HepG2 (cell line): ENCODE measurements around the gene POU2F2. TPM values are rescaled to one million over a fixed set of nuclear protein-coding genes. Genes with fewer than 3 reads are reported as not detected.

Source experiments
- BRCA1 ChIP-seq: sonication (generic); formaldehyde crosslinking; IDR thresholded peaks from 2 replicates; pipeline ENCODE4 v1.4.0; 2020; ENCODE audit warnings: missing genetic modification reagents
- CCAR2 ChIP-seq: fragments of 200-400 bp; formaldehyde crosslinking; optimal IDR thresholded peaks from 2 replicates; pipeline ENCODE3; 2018; ENCODE audit warnings: low read depth, mild to moderate bottlenecking, low read length, moderate library complexity
- CREB1 ChIP-seq, 2 experiments: fragments of 450-650 bp in 1 of 2; IDR thresholded peaks; 2 replicates each; pipeline ENCODE4 v1.6.1; 2016 to 2017; ENCODE audit warnings: control low read depth in 1 of 2, mild to moderate bottlenecking in 1 of 2, missing compliant biosample characterization in 1 of 2, missing genetic modification characterization in 1 of 2
- DNMT1 ChIP-seq: sonication (generic); formaldehyde crosslinking; IDR thresholded peaks from 2 replicates; pipeline ENCODE4 v1.5.1; 2020; ENCODE audit warnings: mild to moderate bottlenecking, missing genetic modification reagents
- GATAD1 ChIP-seq: IDR thresholded peaks from 2 replicates; pipeline ENCODE4 v1.6.1; 2016; ENCODE audit warnings: missing genetic modification reagents, missing compliant biosample characterization
- GATAD2A ChIP-seq: IDR thresholded peaks from 2 replicates; pipeline ENCODE4 v1.6.1; 2016
- IKZF4 ChIP-seq: sonication (generic); formaldehyde crosslinking; IDR thresholded peaks from 2 replicates; pipeline ENCODE4 v1.5.1; 2020; ENCODE audit warnings: borderline replicate concordance, mild to moderate bottlenecking, low read depth, missing genetic modification reagents; ENCODE audit errors: not compliant biosample characterization
- LCORL ChIP-seq, 2 experiments: fragments of 450-650 bp in 1 of 2; sonication (generic) in 1 of 2; formaldehyde crosslinking in 1 of 2; IDR thresholded peaks; 2 replicates each; pipeline versions ENCODE4 v1.5.0 to v1.6.1; 2017 to 2020; ENCODE audit warnings: antibody characterized with exemption in 1 of 2, missing genetic modification reagents in 1 of 2
- POLR2A ChIP-seq, 2 experiments: IDR thresholded peaks; 2 replicates each; pipeline ENCODE4 v1.6.1; 2011; ENCODE audit warnings: low read depth in 2 of 2, low read length in 2 of 2, mild to moderate bottlenecking in 1 of 2, moderate library complexity in 1 of 2; ENCODE audit not compliant: insufficient read depth in 1 of 2
- RAD21 ChIP-seq: fragments of 450-650 bp; formaldehyde crosslinking; IDR thresholded peaks from 2 replicates; pipeline ENCODE4 v1.5.0; 2020; ENCODE audit warnings: mild to moderate bottlenecking
- THAP11 ChIP-seq: IDR thresholded peaks from 2 replicates; pipeline ENCODE4 v1.6.1; 2016; ENCODE audit warnings: missing biosample characterization, missing genetic modification reagents
- ZFP36L2 ChIP-seq: sonication (generic); formaldehyde crosslinking; IDR thresholded peaks from 2 replicates; pipeline ENCODE4 v1.4.0; 2020; ENCODE audit warnings: missing genetic modification reagents
- ZFP37 ChIP-seq: sonication (generic); formaldehyde crosslinking; IDR thresholded peaks from 2 replicates; pipeline ENCODE4 v1.4.0; 2020; ENCODE audit warnings: missing genetic modification reagents, borderline replicate concordance
- ZFYVE20 ChIP-seq: sonication (generic); formaldehyde crosslinking; IDR thresholded peaks from 2 replicates; pipeline ENCODE4 v1.8.0; 2023; ENCODE audit warnings: low read depth, mild to moderate bottlenecking, moderate library complexity, missing genetic modification reagents, borderline replicate concordance
- ZNF337 ChIP-seq: sonication (generic); formaldehyde crosslinking; IDR thresholded peaks from 2 replicates; pipeline ENCODE4 v1.5.1; 2020; ENCODE audit warnings: missing genetic modification reagents, low read depth, mild to moderate bottlenecking, borderline replicate concordance
- ZNF570 ChIP-seq: sonication (generic); formaldehyde crosslinking; IDR thresholded peaks from 2 replicates; pipeline ENCODE4 v1.4.0; 2020; ENCODE audit warnings: mild to moderate bottlenecking, missing genetic modification reagents, borderline replicate concordance
- polyA plus RNA-seq, 8 experiments: library from polyadenylated mRNA; depleted of rRNA in 3 of 8; stranded (reverse) in 7 of 8; unstranded in 1 of 8; fragments of >200 nt; fragmentation: Illumina TruSeq in 4 of 8; extraction: Trizol in 4 of 8; gene quantifications; 2 replicates each; pipeline versions ENCODE4 v1.2.1 to v1.2.3, GENCODE V29; 2011 to 2016; ENCODE audit warnings: low read depth in 4 of 8, missing spikeins in 1 of 8, mixed read lengths in 1 of 8; ENCODE audit not compliant: insufficient read depth in 1 of 8
- total RNA-seq, 5 experiments: library from RNA; depleted of rRNA; stranded (reverse); fragments of >200 nt; fragmentation: Illumina TruSeq; extraction: Trizol; gene quantifications; 2 replicates each; pipeline ENCODE4 v1.2.3, GENCODE V29; 2016; ENCODE audit warnings: low read depth in 1 of 5
- TF ChIP-seq, protein P1 (sequence below): sonication (generic); formaldehyde crosslinking; IDR thresholded peaks from 2 replicates; pipeline ENCODE4 v1.8.0; 2022; ENCODE audit warnings: missing genetic modification reagents, low read depth, mild to moderate bottlenecking, borderline replicate concordance
- TF ChIP-seq, protein P2 (sequence below): sonication (generic); formaldehyde crosslinking; IDR thresholded peaks from 2 replicates; pipeline ENCODE4 v1.4.0; 2020; ENCODE audit warnings: mild to moderate bottlenecking, low read depth, missing genetic modification reagents
- TF ChIP-seq, protein P3 (sequence below): sonication (generic); formaldehyde crosslinking; IDR thresholded peaks from 2 replicates; pipeline ENCODE4 v1.5.0; 2020; ENCODE audit warnings: missing genetic modification reagents, mild to moderate bottlenecking, borderline replicate concordance
- TF ChIP-seq, protein P4 (sequence below): sonication (generic); formaldehyde crosslinking; IDR thresholded peaks from 2 replicates; pipeline ENCODE4 v1.9.0; 2021; ENCODE audit warnings: missing genetic modification reagents, borderline replicate concordance
- TF ChIP-seq, protein P5 (sequence below): sonication (generic); formaldehyde crosslinking; IDR thresholded peaks from 2 replicates; pipeline ENCODE4 v1.4.0; 2020; ENCODE audit warnings: missing genetic modification reagents
- TF ChIP-seq, protein P6 (sequence below): sonication (generic); formaldehyde crosslinking; IDR thresholded peaks from 2 replicates; pipeline ENCODE4 v1.4.0; 2020; ENCODE audit warnings: mild to moderate bottlenecking, missing genetic modification reagents

The POU2F2 gene
- total and polyA plus RNA-seq, 2 of the 13 experiments (the other 11 are each of a cell fraction or from before 2014, with no cell fraction given) = 0.09 to 0.17 TPM

DNA sequence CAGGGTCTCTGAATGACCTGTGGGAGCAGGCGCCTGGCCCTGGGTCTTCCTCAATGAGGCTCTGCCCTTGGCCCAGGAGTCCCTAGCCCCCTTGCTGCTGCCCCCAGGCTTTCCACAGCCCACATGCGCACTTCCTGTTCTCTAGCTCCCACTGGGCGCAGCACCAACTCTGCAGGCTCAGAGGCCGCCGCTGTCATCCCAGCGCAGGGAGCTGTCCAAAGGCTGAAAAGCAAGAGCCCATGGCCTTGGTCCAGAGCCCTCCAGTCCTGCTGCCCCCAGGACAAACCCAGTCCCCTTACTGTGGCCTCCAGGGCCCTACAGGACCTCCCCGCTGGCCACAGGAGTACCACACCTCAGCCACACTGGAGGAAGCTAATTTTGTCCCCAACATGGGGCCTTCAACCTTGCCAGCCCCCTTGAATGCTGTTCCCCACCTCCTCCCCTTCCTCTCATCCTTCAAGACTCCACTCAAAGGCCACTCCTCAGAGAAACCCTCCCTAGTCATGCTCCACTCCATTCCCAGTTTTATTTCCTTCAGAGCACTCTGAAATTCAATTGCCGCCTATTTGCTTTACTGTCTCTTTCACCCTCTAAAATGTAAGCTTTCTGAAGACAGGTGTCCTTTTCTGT lies 8.0 kb upstream of the POU2F2 start (continued):
- TF ChIP-seq THAP11 (CRISPR knock-in tag) (0 out of 2 replicates have a peak, but pooled peaks have one; percentile 42), ZNF337 (CRISPR knock-in tag) (no peak), POLR2A (IDR thresholded peaks at IDR 0.05; ENCODE audit: insufficient read depth in 1 of 2, low read depth in 2 of 2, low read length in 2 of 2) (no peak), LCORL (IDR thresholded peaks at IDR 0.05) (no peak), LCORL (CRISPR knock-in tag; IDR thresholded peaks at IDR 0.05) (no peak), GATAD2A (no peak), GATAD1 (CRISPR knock-in tag) (0 out of 2 replicates have a peak, but pooled peaks have one; percentile 47), ZNF570 (no peak), CCAR2 (no peak), ZFP36L2 (CRISPR knock-in tag) (peak; percentile 83; the same call in 1 of the 2 replicates), IKZF4 (CRISPR knock-in tag) (peak; percentile 55), RAD21 (CRISPR knock-in tag) (0 out of 2 replicates have a peak, but pooled peaks have one; percentile 26), CREB1 (IDR thresholded peaks at IDR 0.05) (no peak), CREB1 (CRISPR knock-in tag; IDR thresholded peaks at IDR 0.05) (no peak), ZFP37 (CRISPR knock-in tag) (peak; percentile 75; the same call in 1 of the 2 replicates), DNMT1 (CRISPR knock-in tag) (no peak), BRCA1 (CRISPR knock-in tag) (no peak), ZFYVE20 (CRISPR knock-in tag) (0 out of 2 replicates have a peak, but pooled peaks have one; percentile 44)
- TF ChIP-seq, protein P1, sequence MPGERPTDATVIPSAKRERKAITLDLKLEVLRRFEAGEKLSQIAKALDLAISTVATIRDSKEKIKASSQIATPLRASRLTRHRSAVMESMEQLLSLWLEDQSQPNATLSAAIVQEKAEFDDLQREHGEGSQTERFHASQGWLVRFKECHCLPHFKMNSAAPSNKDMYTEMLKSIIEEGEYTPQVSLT (CRISPR knock-in tag) = no peak
- TF ChIP-seq, protein P2, sequence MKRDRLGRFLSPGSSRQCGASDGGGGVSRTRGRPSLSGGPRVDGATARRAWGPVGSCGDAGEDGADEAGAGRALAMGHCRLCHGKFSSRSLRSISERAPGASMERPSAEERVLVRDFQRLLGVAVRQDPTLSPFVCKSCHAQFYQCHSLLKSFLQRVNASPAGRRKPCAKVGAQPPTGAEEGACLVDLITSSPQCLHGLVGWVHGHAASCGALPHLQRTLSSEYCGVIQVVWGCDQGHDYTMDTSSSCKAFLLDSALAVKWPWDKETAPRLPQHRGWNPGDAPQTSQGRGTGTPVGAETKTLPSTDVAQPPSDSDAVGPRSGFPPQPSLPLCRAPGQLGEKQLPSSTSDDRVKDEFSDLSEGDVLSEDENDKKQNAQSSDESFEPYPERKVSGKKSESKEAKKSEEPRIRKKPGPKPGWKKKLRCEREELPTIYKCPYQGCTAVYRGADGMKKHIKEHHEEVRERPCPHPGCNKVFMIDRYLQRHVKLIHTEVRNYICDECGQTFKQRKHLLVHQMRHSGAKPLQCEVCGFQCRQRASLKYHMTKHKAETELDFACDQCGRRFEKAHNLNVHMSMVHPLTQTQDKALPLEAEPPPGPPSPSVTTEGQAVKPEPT (CRISPR knock-in tag) = no peak
- TF ChIP-seq, protein P3, sequence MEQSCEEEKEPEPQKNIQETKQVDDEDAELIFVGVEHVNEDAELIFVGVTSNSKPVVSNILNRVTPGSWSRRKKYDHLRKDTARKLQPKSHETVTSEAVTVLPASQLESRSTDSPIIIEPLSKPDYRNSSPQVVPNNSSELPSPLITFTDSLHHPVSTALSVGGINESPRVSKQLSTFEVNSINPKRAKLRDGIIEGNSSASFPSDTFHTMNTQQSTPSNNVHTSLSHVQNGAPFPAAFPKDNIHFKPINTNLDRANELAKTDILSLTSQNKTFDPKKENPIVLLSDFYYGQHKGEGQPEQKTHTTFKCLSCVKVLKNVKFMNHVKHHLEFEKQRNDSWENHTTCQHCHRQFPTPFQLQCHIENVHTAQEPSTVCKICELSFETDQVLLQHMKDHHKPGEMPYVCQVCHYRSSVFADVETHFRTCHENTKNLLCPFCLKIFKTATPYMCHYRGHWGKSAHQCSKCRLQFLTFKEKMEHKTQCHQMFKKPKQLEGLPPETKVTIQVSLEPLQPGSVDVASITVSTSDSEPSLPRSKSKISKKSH (CRISPR knock-in tag) = peak; percentile 77; the same call in 1 of the 2 replicates
- TF ChIP-seq, protein P4, sequence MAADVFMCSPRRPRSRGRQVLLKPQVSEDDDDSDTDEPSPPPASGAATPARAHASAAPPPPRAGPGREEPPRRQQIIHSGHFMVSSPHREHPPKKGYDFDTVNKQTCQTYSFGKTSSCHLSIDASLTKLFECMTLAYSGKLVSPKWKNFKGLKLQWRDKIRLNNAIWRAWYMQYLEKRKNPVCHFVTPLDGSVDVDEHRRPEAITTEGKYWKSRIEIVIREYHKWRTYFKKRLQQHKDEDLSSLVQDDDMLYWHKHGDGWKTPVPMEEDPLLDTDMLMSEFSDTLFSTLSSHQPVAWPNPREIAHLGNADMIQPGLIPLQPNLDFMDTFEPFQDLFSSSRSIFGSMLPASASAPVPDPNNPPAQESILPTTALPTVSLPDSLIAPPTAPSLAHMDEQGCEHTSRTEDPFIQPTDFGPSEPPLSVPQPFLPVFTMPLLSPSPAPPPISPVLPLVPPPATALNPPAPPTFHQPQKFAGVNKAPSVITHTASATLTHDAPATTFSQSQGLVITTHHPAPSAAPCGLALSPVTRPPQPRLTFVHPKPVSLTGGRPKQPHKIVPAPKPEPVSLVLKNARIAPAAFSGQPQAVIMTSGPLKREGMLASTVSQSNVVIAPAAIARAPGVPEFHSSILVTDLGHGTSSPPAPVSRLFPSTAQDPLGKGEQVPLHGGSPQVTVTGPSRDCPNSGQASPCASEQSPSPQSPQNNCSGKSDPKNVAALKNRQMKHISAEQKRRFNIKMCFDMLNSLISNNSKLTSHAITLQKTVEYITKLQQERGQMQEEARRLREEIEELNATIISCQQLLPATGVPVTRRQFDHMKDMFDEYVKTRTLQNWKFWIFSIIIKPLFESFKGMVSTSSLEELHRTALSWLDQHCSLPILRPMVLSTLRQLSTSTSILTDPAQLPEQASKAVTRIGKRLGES (CRISPR knock-in tag) = no peak
- TF ChIP-seq, protein P5, sequence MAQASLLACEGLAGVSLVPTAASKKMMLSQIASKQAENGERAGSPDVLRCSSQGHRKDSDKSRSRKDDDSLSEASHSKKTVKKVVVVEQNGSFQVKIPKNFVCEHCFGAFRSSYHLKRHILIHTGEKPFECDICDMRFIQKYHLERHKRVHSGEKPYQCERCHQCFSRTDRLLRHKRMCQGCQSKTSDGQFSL (CRISPR knock-in tag) = no peak
- TF ChIP-seq, protein P6, sequence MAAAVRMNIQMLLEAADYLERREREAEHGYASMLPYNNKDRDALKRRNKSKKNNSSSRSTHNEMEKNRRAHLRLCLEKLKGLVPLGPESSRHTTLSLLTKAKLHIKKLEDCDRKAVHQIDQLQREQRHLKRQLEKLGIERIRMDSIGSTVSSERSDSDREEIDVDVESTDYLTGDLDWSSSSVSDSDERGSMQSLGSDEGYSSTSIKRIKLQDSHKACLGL (CRISPR knock-in tag) = peak; percentile 48; the same call in 1 of the 2 replicates
